ENCODE data around the gene INA.

GRCh38 chr10:103284170-103284569 lies 7.2 kb downstream of the INA start:
- TF ChIP-seq CTCF (IDR thresholded peaks at IDR 0.05) (no peak), EP300 (IDR thresholded peaks at IDR 0.05) (no peak), POLR2AphosphoS5 (IDR thresholded peaks at IDR 0.05) (no peak)

All from suprapubic skin (tissue), 4 donors.